ENCODE data around the gene ZFAND3. TPM values are rescaled to one million over a fixed set of nuclear protein-coding genes. Genes with fewer than 3 reads are reported as not detected.
"Not testable (repeated sequence)": the region's sequence is repeated elsewhere in the genome, so short reads cannot be mapped to it uniquely, and the experiment has no call there.

Gene ZFAND3
- total RNA-seq, 1 experiment from 2014 or later = 75.0 TPM

DNA sequence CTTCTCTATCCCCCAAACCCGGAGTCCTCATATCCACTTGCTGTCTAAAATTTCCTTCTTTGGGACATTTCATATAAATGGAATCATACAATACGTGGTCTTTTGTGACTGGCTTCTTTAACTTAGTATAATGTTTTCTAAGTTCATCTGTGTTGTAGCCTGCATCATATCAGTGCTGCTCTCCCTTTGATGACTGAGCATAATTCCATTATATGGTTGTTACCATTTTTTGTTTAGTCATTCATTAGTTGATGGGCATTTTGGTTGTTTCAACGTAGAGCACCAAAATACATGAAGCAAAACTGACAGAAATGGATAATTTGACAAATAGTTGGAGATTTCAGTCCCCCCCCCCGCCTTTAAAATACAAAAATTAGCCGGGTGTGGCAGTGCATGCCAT is 71.5 kb downstream of the ZFAND3 start:
- intact Hi-C loops (cut with micrococcal nuclease; ENCODE audit: unreplicated experiment) = no loop called here
- no peaks in the 10 kb centered on the region for H3K27me3 Mint-ChIP-seq (ENCODE audit: unreplicated experiment)
- CTCF ChIA-PET = no interaction called here
- DNase-seq = no peak
- no peaks in the 10 kb centered on the region for H3K9me3 Mint-ChIP-seq (ENCODE audit: low read depth, unreplicated experiment)
- no peak overlapping the region for H3K4me3 Mint-ChIP-seq (ENCODE audit: low read depth, unreplicated experiment)
- peaks cover 10% of the 10 kb centered on the region for H3K4me1 Mint-ChIP-seq (ENCODE audit: low read depth, unreplicated experiment)
- TF ChIP-seq, protein P1, sequence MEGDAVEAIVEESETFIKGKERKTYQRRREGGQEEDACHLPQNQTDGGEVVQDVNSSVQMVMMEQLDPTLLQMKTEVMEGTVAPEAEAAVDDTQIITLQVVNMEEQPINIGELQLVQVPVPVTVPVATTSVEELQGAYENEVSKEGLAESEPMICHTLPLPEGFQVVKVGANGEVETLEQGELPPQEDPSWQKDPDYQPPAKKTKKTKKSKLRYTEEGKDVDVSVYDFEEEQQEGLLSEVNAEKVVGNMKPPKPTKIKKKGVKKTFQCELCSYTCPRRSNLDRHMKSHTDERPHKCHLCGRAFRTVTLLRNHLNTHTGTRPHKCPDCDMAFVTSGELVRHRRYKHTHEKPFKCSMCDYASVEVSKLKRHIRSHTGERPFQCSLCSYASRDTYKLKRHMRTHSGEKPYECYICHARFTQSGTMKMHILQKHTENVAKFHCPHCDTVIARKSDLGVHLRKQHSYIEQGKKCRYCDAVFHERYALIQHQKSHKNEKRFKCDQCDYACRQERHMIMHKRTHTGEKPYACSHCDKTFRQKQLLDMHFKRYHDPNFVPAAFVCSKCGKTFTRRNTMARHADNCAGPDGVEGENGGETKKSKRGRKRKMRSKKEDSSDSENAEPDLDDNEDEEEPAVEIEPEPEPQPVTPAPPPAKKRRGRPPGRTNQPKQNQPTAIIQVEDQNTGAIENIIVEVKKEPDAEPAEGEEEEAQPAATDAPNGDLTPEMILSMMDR (IDR thresholded peaks at IDR 0.05; ENCODE audit: unreplicated experiment) = no peak
- no peak overlapping the region for H3K27ac Mint-ChIP-seq (ENCODE audit: unreplicated experiment)
- no peaks in the 10 kb centered on the region for H3K36me3 Mint-ChIP-seq (ENCODE audit: insufficient read depth, unreplicated experiment)
- BruUV-seq (replicated peaks) = no TSS peak

DNA sequence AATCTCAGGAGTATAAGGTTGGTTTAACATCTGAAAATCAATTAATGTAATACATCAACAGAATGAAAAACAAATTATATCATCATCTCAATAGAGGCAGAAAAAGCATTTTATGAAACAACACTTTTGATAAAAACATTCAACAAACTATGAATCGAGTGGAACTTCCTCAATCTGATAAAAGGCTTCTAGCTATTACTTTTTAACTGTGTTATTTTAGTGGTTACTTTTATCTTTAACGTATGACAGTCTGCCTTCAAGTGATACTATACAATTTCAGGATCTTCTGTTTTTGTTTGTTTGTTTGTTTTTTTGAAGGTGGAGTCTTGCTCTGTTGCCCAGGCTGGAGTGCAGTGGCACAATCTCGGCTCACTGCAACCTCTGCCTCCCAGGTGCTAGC is 73.7 kb downstream of the ZFAND3 start:
- TF ChIP-seq, protein P1 (IDR thresholded peaks at IDR 0.05; ENCODE audit: unreplicated experiment) = no peak
- peaks cover 32% of the 10 kb centered on the region for H3K4me1 Mint-ChIP-seq (ENCODE audit: low read depth, unreplicated experiment)

DNA sequence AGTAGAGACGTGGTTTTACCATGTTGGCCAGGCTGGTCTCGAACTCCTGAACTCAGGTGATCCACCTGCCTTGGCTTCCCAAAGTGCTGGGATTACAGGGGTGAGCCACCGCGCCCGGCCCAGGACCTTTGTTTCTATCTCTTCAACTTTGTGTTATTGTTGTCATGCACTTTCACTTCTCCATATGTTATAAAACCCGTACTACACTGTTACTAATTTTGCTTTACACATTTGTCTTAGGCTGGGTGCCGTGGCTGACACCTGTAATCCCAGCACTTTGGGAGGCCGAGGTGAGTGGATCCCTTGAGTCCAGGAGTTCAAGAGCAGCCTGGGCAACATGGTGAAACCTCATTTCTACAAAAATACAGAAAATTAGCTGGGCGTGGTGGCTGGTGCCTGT is 74.2 kb downstream of the ZFAND3 start:
- DNase-seq; H3K27me3 Mint-ChIP-seq (ENCODE audit: unreplicated experiment); H3K4me3 Mint-ChIP-seq (ENCODE audit: low read depth, unreplicated experiment); H3K36me3 Mint-ChIP-seq (ENCODE audit: insufficient read depth, unreplicated experiment); intact Hi-C loops (cut with micrococcal nuclease; ENCODE audit: unreplicated experiment); H3K9me3 Mint-ChIP-seq (ENCODE audit: low read depth, unreplicated experiment); BruUV-seq (replicated peaks); H3K27ac Mint-ChIP-seq (ENCODE audit: unreplicated experiment): not testable (repeated sequence)
- CTCF ChIA-PET = interaction anchor here (0.6 to 0.7 kb wide), 3 partner anchors 53 to 251 kb away, joined by 3 to 4 read pairs (median 3); no protein-coding TSS in a partner anchor
- peaks cover 32% of the 10 kb centered on the region for H3K4me1 Mint-ChIP-seq (ENCODE audit: low read depth, unreplicated experiment)

More for the DNA sequence above, 73.7 kb downstream of the ZFAND3 start:
- Mint-ChIP-seq H3K27me3 (ENCODE audit: unreplicated experiment) (no peaks in the 10 kb centered on the region), H3K4me3 (ENCODE audit: low read depth, unreplicated experiment) (no peak overlapping the region), H3K9me3 (ENCODE audit: low read depth, unreplicated experiment) (no peaks in the 10 kb centered on the region), H3K36me3 (ENCODE audit: insufficient read depth, unreplicated experiment) (no peaks in the 10 kb centered on the region), H3K27ac (ENCODE audit: unreplicated experiment) (no peak overlapping the region)
- DNase-seq = no peak
- intact Hi-C loops (cut with micrococcal nuclease; ENCODE audit: unreplicated experiment) = no loop called here
- BruUV-seq (replicated peaks) = no TSS peak
- CTCF ChIA-PET = interaction anchor here (0.6 to 0.7 kb wide), 2 partner anchors 54 to 184 kb away, joined by 3 to 4 read pairs; no protein-coding TSS in a partner anchor

DNA sequence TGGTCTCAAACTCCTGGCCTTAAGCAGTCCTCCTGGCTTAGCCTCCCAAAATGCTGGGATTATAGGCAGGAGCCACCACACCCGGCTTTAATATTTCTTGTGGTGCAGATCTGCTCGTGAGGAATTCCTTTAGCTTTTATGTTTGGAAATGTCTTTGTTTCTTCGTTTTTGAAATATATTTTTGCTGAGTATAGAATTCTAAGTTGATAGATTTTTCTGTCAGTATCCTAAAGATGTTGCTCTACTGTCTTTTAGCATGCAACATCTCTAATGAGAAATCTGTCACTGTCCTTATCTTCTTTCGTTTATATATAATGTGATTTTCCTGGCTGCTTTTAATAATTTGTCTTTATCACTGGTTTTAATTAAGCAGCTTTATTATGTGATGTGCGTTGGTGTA is 75.1 kb downstream of the ZFAND3 start:
- H3K4me3 Mint-ChIP-seq (ENCODE audit: low read depth, unreplicated experiment) = no peak overlapping the region
- no TSS peak for BruUV-seq (replicated peaks)
- H3K4me1 Mint-ChIP-seq (ENCODE audit: low read depth, unreplicated experiment) = peaks cover 24% of the 10 kb centered on the region
- H3K27me3 Mint-ChIP-seq (ENCODE audit: unreplicated experiment) = no peaks in the 10 kb centered on the region
- no peaks in the 10 kb centered on the region for H3K9me3 Mint-ChIP-seq (ENCODE audit: low read depth, unreplicated experiment)
- H3K36me3 Mint-ChIP-seq (ENCODE audit: insufficient read depth, unreplicated experiment) = no peaks in the 10 kb centered on the region
- TF ChIP-seq, protein P1 (IDR thresholded peaks at IDR 0.05; ENCODE audit: unreplicated experiment) = no peak
- intact Hi-C loops (cut with micrococcal nuclease; ENCODE audit: unreplicated experiment) = no loop called here
- CTCF ChIA-PET = interaction anchor here (0.6 kb wide), 1 partner anchor 252 kb away, joined by 3 read pairs; no protein-coding TSS in a partner anchor
- no peak for DNase-seq
- H3K27ac Mint-ChIP-seq (ENCODE audit: unreplicated experiment) = no peak overlapping the region

DNA sequence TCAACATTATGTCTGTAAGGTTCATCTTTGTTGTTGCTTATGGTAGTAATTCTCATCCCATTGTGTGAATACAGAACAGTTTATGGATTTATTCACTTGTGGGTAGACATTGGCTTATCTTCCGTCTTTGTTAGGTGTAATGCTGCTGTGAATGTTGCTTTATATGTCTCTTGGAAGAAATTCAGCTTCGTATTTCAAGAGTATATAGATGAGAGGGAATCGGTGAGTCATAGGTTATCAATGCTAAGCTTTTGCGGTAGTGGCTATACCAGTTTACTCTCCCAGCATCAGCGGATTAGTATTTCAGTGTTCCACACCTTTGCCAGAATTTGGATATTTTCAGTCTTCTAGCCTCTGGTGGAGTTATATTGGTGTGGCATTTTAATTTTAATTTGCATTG is 77.8 kb downstream of the ZFAND3 start:
- BruUV-seq (replicated peaks) = no TSS peak
- intact Hi-C loops (cut with micrococcal nuclease; ENCODE audit: unreplicated experiment) = loop anchor here (5.0 kb wide), 1 partner anchor 45 kb away; no protein-coding TSS in a partner anchor
- CTCF ChIA-PET = interaction anchor here (1.5 kb wide), 1 partner anchor 106 kb away, joined by 7 read pairs; no protein-coding TSS in a partner anchor

More for the DNA sequence above, 77.8 kb downstream of the ZFAND3 start:
- H3K4me1 Mint-ChIP-seq (ENCODE audit: low read depth, unreplicated experiment) = peaks cover 24% of the 10 kb centered on the region
- H3K27ac Mint-ChIP-seq (ENCODE audit: unreplicated experiment) = no peak overlapping the region
- H3K9me3 Mint-ChIP-seq (ENCODE audit: low read depth, unreplicated experiment) = no peaks in the 10 kb centered on the region
- TF ChIP-seq, protein P1 (IDR thresholded peaks at IDR 0.05; ENCODE audit: unreplicated experiment) = no peak
- no peaks in the 10 kb centered on the region for H3K27me3 Mint-ChIP-seq (ENCODE audit: unreplicated experiment)
- H3K4me3 Mint-ChIP-seq (ENCODE audit: low read depth, unreplicated experiment) = no peak overlapping the region
- no peaks in the 10 kb centered on the region for H3K36me3 Mint-ChIP-seq (ENCODE audit: insufficient read depth, unreplicated experiment)
- peak; percentile 24 for DNase-seq

All from Calu3 (cell line).